Stimulated activated CD4-positive, alpha-beta T cell treated with anti-CD3 and anti-CD28 coated beads, TNF-alpha, amount 100 ng/mL, for 1 hour (primary cell): ENCODE measurements around the gene SORBS1.

Experiments used
- DNase-seq, 3 donors: peaks; one replicate each; pipeline ENCODE4 v3.0.0-alpha.2; 2020; ENCODE audit warnings: low read depth in 3 of 3, low spot score in 1 of 3

SORBS1 gene

GRCh38 chr10:95327367-95327766 lies 233.8 kb downstream of the SORBS1 start:
- DNase-seq: no peak

- no peak for DNase-seq
Observed at GRCh38 chr10:95326396-95326795, 234.8 kb downstream of the SORBS1 start.

- DNase-seq: no peak
Observed at GRCh38 chr10:95325863-95326262, 235.3 kb downstream of the SORBS1 start.

- no peak for DNase-seq
Observed at GRCh38 chr10:95324436-95325268, 236.5 kb downstream of the SORBS1 start.

- DNase-seq: no peak
Observed at GRCh38 chr10:95321554-95322301, 239.4 kb downstream of the SORBS1 start.

- DNase-seq: no peak
Observed at GRCh38 chr10:95319239-95319638, 241.9 kb downstream of the SORBS1 start.

GRCh38 chr10:95315509-95315908 lies 245.7 kb downstream of the SORBS1 start:
- DNase-seq: no peak

- no peak for DNase-seq
Observed at GRCh38 chr10:95314192-95314918, 246.8 kb downstream of the SORBS1 start.

- DNase-seq: no peak
Observed at GRCh38 chr10:95312986-95313495, 248.1 kb downstream of the SORBS1 start.

GRCh38 chr10:95312257-95312656 lies 248.9 kb downstream of the SORBS1 start:
- no peak for DNase-seq

GRCh38 chr10:95309958-95310357 lies 251.2 kb downstream of the SORBS1 start:
- DNase-seq: no peak

- no peak for DNase-seq
Observed at GRCh38 chr10:95308389-95309302, 252.5 kb downstream of the SORBS1 start.

GRCh38 chr10:95306851-95307250 lies 254.3 kb downstream of the SORBS1 start:
- DNase-seq: no peak

- DNase-seq: no peak
Observed at GRCh38 chr10:95306318-95306650, 254.9 kb downstream of the SORBS1 start.

- DNase-seq: no peak
Observed at GRCh38 chr10:95305606-95306317, 255.4 kb downstream of the SORBS1 start.

- DNase-seq: no peak
Observed at GRCh38 chr10:95304976-95305375, 256.2 kb downstream of the SORBS1 start.

GRCh38 chr10:95304463-95304862 lies 256.7 kb downstream of the SORBS1 start:
- DNase-seq: no peak

GRCh38 chr10:95303950-95304349 lies 257.2 kb downstream of the SORBS1 start:
- no peak for DNase-seq

- DNase-seq: no peak
Observed at GRCh38 chr10:95303535-95303934, 257.6 kb downstream of the SORBS1 start.

- DNase-seq: no peak
Observed at GRCh38 chr10:95300022-95300539, 261.1 kb downstream of the SORBS1 start.
